ENCODE results near the gene CEP104. TPM values are rescaled to one million over a fixed set of nuclear protein-coding genes. Genes with fewer than 3 reads are reported as not detected.
A peak's percentile ranks its signal among the peaks of the same experiment; 100 is the strongest.

CEP104 gene
- total RNA-seq, 1 experiment from 2014 or later: 17.5 TPM

DNA sequence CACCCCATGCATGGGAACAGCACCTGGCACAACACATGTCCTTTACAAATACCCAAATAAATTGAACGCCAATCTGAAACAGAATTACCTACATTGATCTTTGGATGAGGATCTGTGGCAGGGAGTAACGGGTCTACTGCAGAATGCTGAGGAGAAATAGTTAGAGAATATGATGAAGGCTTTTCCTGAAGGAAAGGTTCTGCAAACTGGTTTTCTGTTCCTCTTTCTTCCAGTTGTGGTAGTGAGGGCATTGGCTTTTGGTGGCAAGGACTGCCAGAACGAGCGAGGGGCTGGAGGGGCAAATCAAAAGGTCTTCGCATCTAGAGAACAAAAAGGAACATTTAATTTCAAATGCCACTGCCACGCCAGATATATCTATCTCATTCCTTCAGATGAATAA, 19.8 kb downstream of the CEP104 start:
- no peak for DNase-seq (ENCODE audit: low spot score)
- in situ Hi-C loops (cut with HindIII; ENCODE audit: low sequenced_read_pairs): no loop called here

DNA sequence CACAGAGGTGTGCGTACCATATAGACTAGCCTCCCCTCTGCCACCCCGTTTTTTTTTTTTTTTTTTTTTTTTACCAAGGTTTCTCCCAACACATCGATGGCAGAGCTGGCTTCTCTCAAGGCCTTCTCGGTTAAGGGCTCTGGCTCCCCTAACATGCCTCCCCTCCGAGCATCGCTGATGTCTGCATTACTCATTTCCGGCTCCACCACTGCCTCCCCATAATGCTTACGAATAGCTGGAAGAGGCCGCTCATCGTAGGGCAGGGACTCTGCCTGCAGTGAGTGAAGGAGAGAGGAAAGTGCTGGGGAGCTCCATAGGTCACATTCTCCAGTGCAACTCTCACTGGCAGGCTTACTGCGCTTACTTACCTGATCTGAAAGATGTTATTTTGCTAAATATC, 20.6 kb downstream of the CEP104 start:
- in situ Hi-C loops (cut with HindIII; ENCODE audit: low sequenced_read_pairs): no loop called here
- no peak for DNase-seq (ENCODE audit: low spot score)

DNA sequence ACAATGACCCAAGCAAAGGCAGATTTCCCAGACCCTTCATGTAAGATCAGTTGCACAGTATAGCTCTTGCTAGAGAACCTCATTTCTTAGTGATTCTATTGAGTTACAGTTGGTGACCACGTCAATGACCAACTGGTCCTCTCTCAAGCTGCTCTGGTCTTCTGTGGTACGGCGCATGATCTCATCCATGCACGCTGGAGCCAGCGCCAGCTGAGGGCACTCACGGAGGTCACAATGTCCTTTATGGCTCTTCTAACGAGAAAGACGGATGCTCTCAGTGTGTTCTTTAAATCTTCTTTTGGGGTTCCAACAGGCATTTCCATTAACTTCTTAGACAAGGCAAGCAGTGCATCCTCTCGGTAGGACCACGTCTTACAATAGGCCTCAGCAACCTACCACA, 22.3 kb downstream of the CEP104 start:
- no peak for DNase-seq (ENCODE audit: low spot score)
- in situ Hi-C loops (cut with HindIII; ENCODE audit: low sequenced_read_pairs): no loop called here

- in situ Hi-C loops (cut with HindIII; ENCODE audit: low sequenced_read_pairs): no loop called here
- DNase-seq (ENCODE audit: low spot score): no peak
Observed at GRCh38 chr1:3831689-3832088, 25.3 kb downstream of the CEP104 start.

DNA sequence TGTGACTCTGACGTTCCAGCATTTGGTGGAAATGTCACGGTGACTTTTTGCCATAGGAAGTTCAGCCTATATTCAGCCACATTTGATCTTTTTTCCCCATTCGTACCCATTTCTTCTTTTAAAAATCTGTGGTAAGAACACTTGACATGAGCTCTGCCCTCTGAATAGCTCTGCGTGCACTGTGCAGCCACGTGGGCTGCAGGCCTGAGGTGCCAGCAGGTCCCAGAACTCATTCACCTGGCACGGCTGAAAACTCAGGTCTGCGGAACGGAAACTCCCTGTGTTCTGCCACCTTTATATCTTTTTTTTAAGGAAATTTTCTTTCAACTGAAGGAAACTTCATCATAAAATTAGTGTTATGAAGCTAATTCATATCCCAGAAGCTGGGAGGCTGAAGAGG, 28.6 kb downstream of the CEP104 start:
- DNase-seq (ENCODE audit: low spot score): no peak
- in situ Hi-C loops (cut with HindIII; ENCODE audit: low sequenced_read_pairs): no loop called here

DNA sequence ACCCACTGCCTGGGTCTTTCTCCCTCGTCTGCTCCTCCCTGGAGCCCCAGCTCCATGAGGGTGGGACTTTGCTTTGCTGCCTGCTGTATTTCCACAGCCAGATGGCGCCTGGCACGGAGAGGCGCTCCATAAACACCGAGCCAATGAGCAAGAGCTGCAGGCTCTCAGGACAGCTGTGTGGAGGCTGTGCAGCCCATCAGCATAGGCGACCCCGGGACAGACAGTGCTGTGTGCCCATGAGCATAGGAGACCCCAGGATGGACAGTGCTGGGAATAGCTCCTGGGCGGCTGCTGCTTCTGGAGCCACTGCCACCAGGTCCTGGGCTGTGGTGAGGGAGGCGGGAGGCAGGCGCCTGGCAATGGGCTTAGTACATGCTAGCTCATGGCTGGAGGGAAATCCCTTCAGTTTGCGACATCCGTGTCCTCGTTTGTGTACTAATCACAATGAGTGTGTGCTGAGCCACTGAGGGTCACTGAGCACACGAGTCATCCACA, 29.2 kb downstream of the CEP104 start:
- in situ Hi-C loops (cut with HindIII; ENCODE audit: low sequenced_read_pairs): no loop called here
- DNase-seq (ENCODE audit: low spot score): no peak

GRCh38 chr1:3825356-3825755, 31.7 kb downstream of the CEP104 start:
- DNase-seq (ENCODE audit: low spot score): no peak
- in situ Hi-C loops (cut with HindIII; ENCODE audit: low sequenced_read_pairs): no loop called here

GRCh38 chr1:3824650-3825049, 32.4 kb downstream of the CEP104 start:
- DNase-seq (ENCODE audit: low spot score): no peak

GRCh38 chr1:3822421-3822820, 34.6 kb downstream of the CEP104 start:
- in situ Hi-C loops (cut with HindIII; ENCODE audit: low sequenced_read_pairs): no loop called here
- no peak for DNase-seq (ENCODE audit: low spot score)

More at GRCh38 chr1:3824650-3825049, 32.4 kb downstream of the CEP104 start:
- in situ Hi-C loops (cut with HindIII; ENCODE audit: low sequenced_read_pairs): no loop called here

GRCh38 chr1:3821908-3822307, 35.1 kb downstream of the CEP104 start:
- in situ Hi-C loops (cut with HindIII; ENCODE audit: low sequenced_read_pairs): no loop called here
- no peak for DNase-seq (ENCODE audit: low spot score)

DNA sequence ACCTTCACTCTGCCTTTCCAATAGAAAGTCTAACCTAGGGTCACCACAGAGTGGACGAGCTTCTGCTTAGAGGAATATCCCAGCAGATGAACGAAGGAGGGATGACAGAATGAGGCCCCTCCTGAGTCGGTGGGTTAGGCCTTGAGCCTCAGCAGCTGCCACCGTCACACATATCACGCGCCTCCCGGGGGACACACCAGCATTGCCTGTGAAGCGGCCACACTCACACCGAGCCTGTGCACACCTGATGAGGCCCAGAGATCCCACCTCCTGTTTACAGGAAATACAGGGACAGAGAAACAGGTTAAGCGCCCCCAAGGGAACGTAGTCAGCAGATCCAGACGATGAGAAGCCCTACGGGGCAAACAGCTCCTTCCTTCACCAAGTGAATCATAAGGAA, 35.6 kb downstream of the CEP104 start:
- DNase-seq (ENCODE audit: low spot score): no peak
- in situ Hi-C loops (cut with HindIII; ENCODE audit: low sequenced_read_pairs): no loop called here

DNA sequence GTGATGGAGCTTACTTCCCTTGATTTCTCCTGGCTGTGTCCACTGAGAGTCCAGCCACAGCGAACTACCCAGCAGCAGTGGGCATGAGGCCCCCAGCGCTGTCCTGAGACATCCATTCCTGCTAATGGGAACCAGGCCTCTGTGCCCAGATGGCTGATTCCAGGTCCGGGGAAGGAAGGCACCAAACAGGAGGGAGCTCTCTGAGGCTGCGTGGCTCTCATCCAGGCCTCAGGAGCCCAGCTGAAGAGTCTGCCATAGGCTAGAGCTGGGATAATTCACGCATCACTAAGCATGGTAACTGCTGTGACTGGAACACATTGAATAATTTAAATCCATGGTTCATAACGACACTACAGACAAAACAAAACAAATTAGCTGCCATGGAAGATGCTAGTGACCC, 36.0 kb downstream of the CEP104 start:
- in situ Hi-C loops (cut with HindIII; ENCODE audit: low sequenced_read_pairs): no loop called here

GRCh38 chr1:3820316-3820715, 36.7 kb downstream of the CEP104 start:
- no peak for DNase-seq (ENCODE audit: low spot score)
- in situ Hi-C loops (cut with HindIII; ENCODE audit: low sequenced_read_pairs): no loop called here

More for the DNA sequence above, 36.0 kb downstream of the CEP104 start:
- DNase-seq (ENCODE audit: low spot score): peak; percentile 96

- DNase-seq (ENCODE audit: low spot score): no peak
Observed at GRCh38 chr1:3819771-3820200, 37.2 kb downstream of the CEP104 start.

DNA sequence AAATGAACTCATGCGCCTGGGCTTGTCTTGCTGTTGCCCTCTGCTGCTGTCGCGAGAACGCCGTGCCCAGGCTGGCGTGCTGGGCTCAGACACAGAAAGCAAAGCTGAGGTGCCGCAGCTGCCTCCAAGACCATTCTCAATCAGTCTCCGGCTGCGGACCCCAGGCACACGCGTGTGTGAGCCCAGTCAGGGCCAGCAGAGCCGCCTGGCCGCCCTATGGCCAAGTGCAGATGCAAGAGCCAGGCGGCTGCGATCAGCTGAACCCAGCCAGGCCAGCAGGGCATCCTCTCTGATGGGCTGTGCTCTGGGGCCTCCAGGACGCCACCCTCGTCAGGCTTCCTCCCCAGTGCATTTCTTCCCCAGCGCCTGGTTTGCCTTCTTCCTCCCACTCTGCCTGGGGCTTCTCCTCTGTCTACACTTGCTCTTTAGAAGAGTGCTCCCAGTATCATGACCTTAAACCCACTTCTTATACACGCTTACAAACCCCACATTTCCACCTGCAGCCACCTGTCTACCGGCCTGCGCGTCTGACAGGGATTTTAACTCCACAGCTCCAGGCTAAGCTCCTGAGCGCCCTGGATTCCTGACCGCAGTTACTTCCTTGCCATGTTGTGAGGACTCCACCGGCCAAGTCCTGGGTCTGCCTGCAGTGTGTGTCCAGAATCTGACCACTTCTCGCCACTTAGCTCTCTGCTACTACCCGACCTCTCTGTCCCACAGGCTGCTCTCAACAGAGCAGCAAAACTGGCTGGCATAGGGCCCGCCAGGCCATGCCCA, 39.0 kb downstream of the CEP104 start:
- in situ Hi-C loops (cut with HindIII; ENCODE audit: low sequenced_read_pairs): no loop called here
- DNase-seq (ENCODE audit: low spot score): no peak

More at GRCh38 chr1:3819771-3820200, 37.2 kb downstream of the CEP104 start:
- in situ Hi-C loops (cut with HindIII; ENCODE audit: low sequenced_read_pairs): no loop called here

GRCh38 chr1:3817138-3817740, 39.8 kb downstream of the CEP104 start:
- no peak for DNase-seq (ENCODE audit: low spot score)
- in situ Hi-C loops (cut with HindIII; ENCODE audit: low sequenced_read_pairs): no loop called here

DNA sequence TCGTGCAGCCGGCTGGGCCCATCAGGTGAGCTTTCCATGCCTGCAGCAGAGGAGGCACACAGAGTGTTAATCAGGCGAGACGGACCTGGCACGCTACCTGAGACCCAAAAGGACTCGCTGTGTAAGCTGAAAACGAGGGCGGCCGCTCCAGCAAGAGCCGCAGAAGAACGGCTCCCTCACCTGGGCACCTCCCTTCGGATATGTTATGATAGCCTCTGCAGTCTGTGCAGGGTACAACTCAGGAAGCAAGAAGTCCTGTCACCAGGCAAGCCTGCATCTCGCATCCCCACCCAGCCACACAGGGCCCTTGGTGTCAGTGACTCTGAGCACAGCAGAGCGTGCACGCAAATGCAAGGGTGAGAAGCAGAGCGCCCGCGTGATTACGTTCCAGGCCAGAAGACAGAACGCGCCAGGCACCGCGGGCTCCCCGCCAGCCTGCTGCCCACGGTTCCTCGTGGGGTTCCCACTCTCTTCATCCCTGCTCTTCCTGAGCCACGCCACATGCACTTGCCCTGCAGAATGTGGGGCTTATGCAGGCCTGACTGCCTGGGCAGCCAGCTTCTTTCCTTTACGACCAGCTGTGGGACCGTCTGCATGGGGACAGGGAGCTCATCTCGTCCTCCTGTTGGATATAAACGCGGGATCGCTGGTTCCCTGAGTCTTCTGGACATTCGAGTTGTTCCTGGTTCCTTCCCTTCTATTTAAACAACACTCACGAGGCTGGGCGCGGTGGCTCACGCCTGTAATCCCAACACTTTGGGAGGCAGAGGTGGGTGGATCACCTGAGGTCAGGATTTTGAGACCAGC, 40.5 kb downstream of the CEP104 start:
- in situ Hi-C loops (cut with HindIII; ENCODE audit: low sequenced_read_pairs): no loop called here
- DNase-seq (ENCODE audit: low spot score): peak; percentile 72

- in situ Hi-C loops (cut with HindIII; ENCODE audit: low sequenced_read_pairs): no loop called here
- DNase-seq (ENCODE audit: low spot score): no peak
Observed at GRCh38 chr1:3814771-3815561, 42.0 kb downstream of the CEP104 start.

DNA sequence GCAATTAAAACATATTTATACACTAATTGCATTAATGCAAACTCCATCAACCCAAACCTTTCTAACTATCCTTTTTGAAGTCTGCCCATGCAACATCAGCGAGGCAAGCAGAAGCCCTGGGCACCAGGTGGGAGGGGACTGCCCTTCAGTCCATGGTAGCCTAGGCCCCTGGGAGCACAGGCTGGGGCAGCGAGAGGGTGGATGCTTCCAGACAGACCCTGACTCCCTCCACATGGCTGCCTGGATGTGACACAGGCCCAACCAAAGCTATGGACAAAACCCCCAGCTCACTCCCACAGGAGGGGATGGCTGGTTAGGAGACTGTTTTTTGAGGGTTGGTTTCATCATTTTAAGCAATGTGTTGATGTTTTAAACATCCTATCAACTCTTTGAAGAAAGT, 42.9 kb downstream of the CEP104 start:
- no peak for DNase-seq (ENCODE audit: low spot score)
- in situ Hi-C loops (cut with HindIII; ENCODE audit: low sequenced_read_pairs): no loop called here

All from G401 (cell line).